DMS79 treated with DMSO at 0.1 percent for 48 hours (cell line): ENCODE measurements around the gene APLP1.
A peak's percentile ranks its signal among the peaks of the same experiment; 100 is the strongest.
"Not testable (repeated sequence)": the region's sequence is repeated elsewhere in the genome, so short reads cannot be mapped to it uniquely, and the experiment has no call there.

Experiments
- DNase-seq: peaks from one replicate; lab custom pipeline; 2025; lab: John Stamatoyannopoulos, UW

APLP1 gene

GRCh38 chr19:35868172-35868822 lies at the start of gene APLP1:
Gene APLP1 (plus strand): TSS chr19:35868574. CDS start chr19:35868637, 63 bp downstream.
- peak; percentile 58 for DNase-seq

GRCh38 chr19:35822579-35822978 lies 45.8 kb upstream of the APLP1 start:
- no peak for DNase-seq

- DNase-seq, result no peak
These were observed 44.2 kb upstream of the APLP1 start for GRCh38 chr19:35824150-35824549.

GRCh38 chr19:35828692-35829301 lies 39.6 kb upstream of the APLP1 start:
- DNase-seq, result no peak

GRCh38 chr19:35830986-35831385 lies 37.4 kb upstream of the APLP1 start:
- DNase-seq, result no peak

GRCh38 chr19:35832054-35832453 lies 36.3 kb upstream of the APLP1 start:
- DNase-seq, result no peak

GRCh38 chr19:35833972-35834371 lies 34.4 kb upstream of the APLP1 start:
- no peak for DNase-seq

- DNase-seq, result not testable (repeated sequence)
These were observed 32.3 kb upstream of the APLP1 start for GRCh38 chr19:35836096-35836495.

- no peak for DNase-seq
These were observed 26.3 kb upstream of the APLP1 start for GRCh38 chr19:35841961-35842595.

GRCh38 chr19:35842666-35843272 lies 25.6 kb upstream of the APLP1 start:
- no peak for DNase-seq

GRCh38 chr19:35843676-35844481 lies 24.5 kb upstream of the APLP1 start:
- DNase-seq, result no peak

- no peak for DNase-seq
These were observed 23.7 kb upstream of the APLP1 start for GRCh38 chr19:35844482-35845214.

- DNase-seq, result no peak
These were observed 22.9 kb upstream of the APLP1 start for GRCh38 chr19:35845215-35846037.

- peak; percentile 18 for DNase-seq
These were observed 22.2 kb upstream of the APLP1 start for GRCh38 chr19:35846038-35846668.

- DNase-seq, result no peak
These were observed 20.5 kb upstream of the APLP1 start for GRCh38 chr19:35847911-35848310.

- DNase-seq, result no peak
These were observed 19.9 kb upstream of the APLP1 start for GRCh38 chr19:35848486-35848885.

GRCh38 chr19:35848919-35849505 lies 19.4 kb upstream of the APLP1 start:
- DNase-seq, result no peak

GRCh38 chr19:35851213-35852028 lies 17.0 kb upstream of the APLP1 start:
- no peak for DNase-seq
